Sciatic nerve (tissue), 2 donors: ENCODE data around the gene SORCS2. TPM values are rescaled to one million over a fixed set of nuclear protein-coding genes. Genes with fewer than 3 reads are reported as not detected.
"Not testable (repeated sequence)": the region's sequence is repeated elsewhere in the genome, so short reads cannot be mapped to it uniquely, and the experiment has no call there.

Source experiments
- ATAC-seq: fragments of 200-7000 bp; cut with Tn5 transposase; one replicate; pipeline ENCODE4 v1.9.1; 2020; ENCODE audit warnings: mild to moderate bottlenecking, moderate library complexity
- DNase-seq: peaks from one replicate; pipeline ENCODE4 v3.0.0-alpha.2; 2020; ENCODE audit warnings: low spot score
- intact Hi-C: fragments of 100-400 bp; cut with DNase I; formaldehyde crosslinking; loops from one replicate; pipeline ENCODE4 v1.14.2; 2022
- total RNA-seq: library from RNA; stranded (reverse); fragmentation: NEBNext Ultra II Directional; extraction: Animal tissue kit (Norgen Biotek cat#: 25700); gene quantifications from one replicate; pipeline ENCODE4 v1.2.1, GENCODE V29; 2021
- donor health status: DM: no; HTN: no; CAD: no.
- donor health status: DM: no; HTN: no; CAD: no.

The SORCS2 gene
- total RNA-seq, 1 donor from 2014 or later, result 52.5 TPM

DNA sequence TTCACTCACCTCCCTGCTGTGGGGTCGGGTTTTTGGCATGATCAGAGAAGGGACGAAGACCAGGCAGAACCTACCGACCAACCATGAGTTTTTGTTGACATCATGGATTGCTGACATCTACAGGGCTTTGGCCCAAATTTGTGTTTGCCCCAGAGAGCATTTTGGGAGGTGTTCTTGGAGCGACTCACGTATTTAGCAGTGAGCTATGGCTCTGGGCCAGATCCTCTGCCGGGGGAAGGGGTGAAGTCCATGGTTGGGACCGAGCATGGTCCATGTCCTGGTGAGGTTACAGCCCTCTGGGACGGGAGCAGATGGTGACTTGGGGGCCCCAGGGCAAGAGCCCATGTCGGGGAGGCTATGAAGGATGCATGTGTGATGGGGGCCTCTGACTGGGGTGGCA is 17.4 kb downstream of the SORCS2 start:
- no peak for DNase-seq
- intact Hi-C loops, result no loop called here
- no peak for ATAC-seq

DNA sequence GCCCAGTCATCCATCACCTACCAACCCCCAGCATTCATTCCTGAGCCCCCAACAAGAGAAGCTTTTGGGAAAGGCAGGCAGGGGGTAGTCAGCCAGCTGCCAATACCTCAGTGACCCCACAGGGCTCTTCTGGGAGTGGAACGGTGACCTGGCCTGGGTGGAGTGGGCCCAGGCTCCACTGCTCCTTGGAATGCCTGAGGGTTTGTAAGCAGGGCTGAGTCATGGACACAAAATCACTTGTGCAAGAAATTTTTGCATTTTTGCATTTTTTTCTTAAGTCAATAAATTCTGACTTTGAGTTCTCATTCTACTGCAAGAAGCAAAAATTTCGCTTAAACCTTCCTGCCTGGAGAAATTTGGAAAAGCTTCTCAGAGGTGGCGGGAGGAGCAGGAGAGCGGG is 18.5 kb downstream of the SORCS2 start:
- intact Hi-C loops, result no loop called here
- ATAC-seq (no peak), DNase-seq (no peak)

DNA sequence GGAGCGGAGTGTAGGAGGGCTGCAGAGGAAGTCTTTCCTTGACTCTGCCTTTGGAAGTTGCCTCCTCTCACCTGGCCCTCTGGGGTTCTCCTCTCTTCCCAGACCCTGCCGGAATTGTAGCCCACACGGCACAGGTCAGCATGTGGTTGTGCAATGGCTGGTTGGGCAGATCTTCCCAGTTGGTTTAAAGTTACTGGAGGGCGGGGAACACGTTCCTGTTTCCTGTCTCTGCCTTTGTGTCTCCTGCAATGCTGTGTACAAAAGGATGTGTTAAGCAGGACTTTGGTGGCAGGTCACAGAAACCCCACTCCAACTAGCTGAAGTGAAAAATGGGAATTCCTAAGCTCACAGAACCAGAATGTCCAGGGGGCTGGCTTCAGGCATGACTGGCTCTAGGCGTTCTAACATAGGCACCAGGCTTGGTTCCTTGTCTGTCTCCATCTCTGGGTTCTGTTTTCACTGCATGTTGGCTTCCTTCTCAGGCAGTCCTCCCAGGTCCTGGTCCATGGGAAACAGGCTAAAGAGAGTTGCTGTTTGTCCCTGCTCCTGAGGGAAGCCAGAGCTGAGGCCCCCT is 19.9 kb downstream of the SORCS2 start:
- intact Hi-C loops, result no loop called here
- DNase-seq, result no peak

DNA sequence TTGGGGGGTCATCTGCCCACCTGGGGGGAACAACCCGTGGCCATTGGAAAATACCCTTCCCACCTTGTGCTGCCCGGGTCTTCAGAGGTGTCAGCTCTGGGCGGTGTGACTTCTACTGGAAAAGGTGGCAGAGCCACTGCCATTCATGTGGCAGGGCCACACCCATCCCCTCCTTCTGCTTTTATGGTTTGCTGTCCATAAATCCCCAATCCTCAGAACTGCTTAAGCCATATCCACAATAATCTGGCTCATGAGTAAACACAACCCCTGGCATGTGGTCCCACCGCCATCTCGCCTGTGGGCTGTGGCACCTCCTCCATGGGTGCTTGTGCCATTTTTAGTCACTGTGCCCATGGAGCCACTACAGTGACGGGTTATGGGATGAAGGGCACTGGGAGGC is 20.6 kb downstream of the SORCS2 start:
- ATAC-seq, result no peak
- intact Hi-C loops, result no loop called here

More for the DNA sequence above, 19.9 kb downstream of the SORCS2 start:
- no peak for ATAC-seq

DNA sequence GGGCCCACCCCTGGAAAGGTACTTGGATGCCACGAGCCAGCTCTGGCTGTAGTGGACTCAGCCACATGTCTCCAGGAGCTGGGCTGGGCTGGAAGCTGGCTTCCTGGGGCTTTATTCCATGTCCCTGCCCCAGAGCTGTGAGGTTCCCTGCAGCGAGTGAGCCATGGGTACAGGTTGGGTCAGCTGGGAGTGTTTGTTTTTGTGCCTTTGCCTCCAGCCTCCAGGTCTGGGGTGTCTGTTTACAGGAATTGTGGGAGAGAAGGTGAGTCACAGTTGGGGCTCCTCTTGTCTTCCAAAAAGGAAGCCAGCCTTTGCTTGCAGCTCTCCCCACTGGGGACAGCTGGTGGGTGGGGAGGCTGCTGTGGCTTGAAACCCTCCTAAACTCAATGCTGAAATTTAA is 21.5 kb downstream of the SORCS2 start:
- intact Hi-C loops, result no loop called here
- DNase-seq (no peak), ATAC-seq (no peak)

More for the DNA sequence above, 20.6 kb downstream of the SORCS2 start:
- no peak for DNase-seq

DNA sequence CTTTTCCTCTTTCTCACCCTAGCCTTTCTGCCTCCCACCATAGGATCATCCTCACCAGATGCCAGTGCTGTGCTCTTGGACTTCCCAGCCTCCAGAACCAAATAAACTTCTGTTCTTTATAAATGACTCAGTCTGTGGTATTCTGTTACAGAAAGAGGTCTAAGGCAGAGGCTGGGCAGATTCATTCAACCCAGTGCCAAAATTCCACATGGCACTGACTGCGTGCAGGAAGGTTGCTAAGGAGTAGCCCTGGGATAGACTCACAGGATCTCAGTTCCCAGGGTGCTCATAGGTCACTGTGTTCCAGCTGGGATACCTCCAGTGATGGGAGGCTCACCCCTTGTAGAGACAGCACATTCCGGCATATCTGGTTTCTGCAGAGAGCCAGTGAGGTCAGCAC is 22.0 kb downstream of the SORCS2 start:
- no peak for ATAC-seq
- no peak for DNase-seq
- intact Hi-C loops, result no loop called here

DNA sequence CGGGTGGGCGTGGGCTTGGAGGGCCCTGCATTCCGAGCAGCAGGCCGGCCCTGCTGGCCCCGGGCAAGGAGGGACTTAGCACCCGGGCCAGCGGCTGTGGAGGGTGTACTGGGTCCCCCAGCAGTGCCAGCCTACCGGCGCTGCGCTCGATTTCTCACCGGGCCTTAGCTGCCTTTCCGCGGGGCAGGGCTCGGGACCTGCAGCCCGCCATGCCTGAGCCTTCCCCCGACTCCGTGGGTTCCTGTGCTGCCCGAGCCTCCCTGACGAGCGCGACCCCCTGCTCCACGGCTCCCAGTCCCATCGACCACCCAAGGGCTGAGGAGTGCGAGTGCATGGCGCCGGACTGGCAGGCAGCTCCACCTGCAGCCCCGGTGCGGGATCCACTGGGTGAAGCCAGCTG is 22.8 kb downstream of the SORCS2 start:
- DNase-seq, ATAC-seq, intact Hi-C loops: not testable (repeated sequence)

DNA sequence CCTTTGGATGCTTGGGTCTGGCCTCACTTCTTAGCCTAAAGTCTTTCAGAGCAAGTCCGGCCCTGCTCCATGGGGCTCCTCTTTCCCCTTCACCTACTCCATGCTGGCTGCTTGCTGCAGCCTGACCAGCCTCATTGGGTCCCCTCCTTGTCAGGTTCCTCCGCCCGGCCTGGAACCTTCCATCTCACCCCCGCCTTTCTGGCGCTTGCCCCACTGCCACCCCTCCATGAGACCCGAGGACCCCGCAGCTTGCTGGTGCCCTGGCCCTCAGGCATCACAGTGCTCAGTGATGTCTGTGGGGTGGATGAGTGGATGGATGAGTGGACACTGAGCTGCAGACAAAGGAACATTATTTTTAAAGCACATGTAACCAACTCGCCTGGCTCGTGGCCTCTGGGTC is 24.7 kb downstream of the SORCS2 start:
- DNase-seq, result no peak
- intact Hi-C loops, result no loop called here
- ATAC-seq, result peak; percentile 45

DNA sequence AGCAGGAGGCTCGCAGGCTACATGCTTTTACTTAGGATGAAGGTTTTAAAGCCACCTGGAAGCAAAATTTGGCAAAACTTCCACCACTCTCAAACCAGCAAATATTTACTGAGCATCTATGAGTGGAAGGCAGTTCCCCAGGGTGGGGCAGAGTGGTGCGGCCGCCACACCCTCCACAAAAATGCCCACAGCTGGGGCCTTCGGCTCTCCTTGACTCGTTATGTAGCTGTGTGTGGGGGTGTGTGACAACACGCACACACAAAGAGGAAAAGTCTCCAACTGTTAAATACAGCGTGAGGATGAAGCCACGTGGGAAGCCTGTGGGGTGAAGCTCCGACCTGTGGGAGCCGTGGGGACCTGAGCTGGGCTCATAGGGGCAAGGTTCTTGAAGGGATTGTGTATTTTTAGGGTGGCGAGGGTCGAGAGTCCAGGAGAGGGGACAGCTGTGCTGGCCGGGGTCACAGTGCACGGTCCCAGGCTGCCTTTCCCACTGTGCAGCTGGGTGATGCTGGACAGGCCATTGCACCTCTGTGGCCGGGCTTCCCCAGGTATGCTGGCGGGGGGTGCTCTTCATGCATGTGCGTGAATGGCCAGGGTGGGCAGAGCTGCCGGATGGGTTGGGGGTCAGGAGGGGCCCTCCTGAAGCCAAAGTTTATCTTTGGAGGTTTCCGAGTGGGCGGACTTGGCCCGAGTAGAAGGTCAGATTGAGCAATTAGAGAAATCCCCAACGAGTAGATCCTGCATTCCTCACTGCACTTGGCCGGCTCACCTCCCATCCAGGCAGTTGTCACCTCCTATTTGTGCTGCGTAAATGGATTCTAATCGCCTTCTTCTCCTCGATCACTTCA is 25.4 kb downstream of the SORCS2 start:
- ATAC-seq (peak; percentile 83), DNase-seq (no peak)
- intact Hi-C loops, result no loop called here

DNA sequence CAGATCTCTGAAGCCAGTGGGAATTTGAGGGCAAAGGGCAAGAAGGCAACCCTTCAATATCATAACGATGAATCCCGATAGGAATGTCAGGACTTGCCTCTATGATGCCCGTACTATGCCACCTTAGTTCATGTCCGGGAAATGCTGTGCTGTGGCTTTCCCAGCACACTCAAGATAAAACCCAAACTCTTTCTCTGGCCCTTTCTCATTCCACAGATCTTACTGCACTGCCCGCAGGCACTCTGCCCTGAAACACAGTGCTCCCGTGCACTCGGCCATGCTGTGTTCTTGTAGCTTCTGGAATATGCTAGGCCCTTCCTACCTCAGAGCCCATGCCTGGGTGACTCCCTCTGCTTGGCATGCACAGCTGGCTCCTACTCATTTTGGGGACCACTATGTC is 26.3 kb downstream of the SORCS2 start:
- no peak for DNase-seq
- intact Hi-C loops, result no loop called here
- no peak for ATAC-seq

DNA sequence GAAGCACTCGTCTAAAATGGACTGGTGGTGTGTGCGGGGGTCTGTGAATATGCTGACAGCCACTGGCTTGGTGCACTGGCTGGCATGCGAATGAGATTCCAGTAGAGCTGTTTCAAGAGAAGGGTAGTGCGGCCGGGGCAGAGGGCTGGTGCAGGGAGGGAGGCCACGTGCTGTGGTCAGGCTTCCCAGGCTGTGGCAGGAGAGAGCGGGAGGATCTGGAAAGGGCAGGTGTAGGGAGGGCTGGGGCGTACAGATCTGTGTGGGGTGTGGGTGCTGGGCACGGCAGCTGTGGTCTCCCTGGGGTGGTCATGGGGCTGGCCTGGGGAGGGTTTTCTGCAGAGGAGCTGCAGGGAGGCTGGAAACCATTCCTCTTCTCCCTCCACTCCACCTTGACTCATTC is 30.2 kb downstream of the SORCS2 start:
- intact Hi-C loops, result no loop called here
- ATAC-seq (no peak), DNase-seq (no peak)

DNA sequence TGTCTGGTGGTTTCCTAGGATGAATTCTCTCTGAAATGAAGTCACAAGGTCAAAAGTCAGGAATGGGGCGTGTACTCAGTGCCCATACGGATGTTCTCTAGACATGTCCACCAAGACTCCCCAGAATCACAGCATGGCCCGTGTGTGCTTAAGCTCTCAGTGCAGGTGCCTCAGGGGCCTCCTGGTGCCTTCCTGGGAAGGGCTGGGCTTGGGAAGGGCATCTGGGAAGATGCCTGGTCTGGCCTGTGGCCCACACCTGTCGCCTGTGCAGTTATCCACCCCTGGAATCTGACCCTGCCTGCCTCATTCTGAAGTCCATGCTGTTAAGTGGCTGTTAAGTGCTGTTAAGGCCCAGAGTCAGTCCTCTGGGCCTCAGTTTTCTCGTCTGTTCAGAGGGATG is 31.2 kb downstream of the SORCS2 start:
- intact Hi-C loops, result no loop called here

DNA sequence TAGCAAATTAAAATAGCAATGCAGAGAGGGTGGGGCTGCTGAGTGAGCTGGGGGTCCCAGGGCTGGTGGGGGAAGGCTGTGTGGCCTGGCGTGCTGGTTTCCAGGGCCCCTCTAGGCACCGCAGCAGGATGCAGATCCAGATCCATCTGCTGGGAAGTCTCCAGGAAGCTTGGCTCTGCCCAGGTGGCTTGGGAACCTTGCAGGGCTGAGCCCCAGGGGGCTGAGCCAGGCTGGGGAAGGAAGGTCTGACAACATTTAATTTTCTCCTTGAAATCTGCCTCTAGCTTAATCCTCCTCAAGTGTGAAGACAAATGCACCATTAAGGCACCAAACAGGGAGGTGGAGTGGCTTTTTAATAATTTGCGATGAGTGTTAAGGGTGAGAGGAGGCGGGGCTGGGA is 31.7 kb downstream of the SORCS2 start:
- no peak for DNase-seq
- intact Hi-C loops, result no loop called here
- ATAC-seq, result no peak

More for the DNA sequence above, 31.2 kb downstream of the SORCS2 start:
- DNase-seq (no peak), ATAC-seq (no peak)

DNA sequence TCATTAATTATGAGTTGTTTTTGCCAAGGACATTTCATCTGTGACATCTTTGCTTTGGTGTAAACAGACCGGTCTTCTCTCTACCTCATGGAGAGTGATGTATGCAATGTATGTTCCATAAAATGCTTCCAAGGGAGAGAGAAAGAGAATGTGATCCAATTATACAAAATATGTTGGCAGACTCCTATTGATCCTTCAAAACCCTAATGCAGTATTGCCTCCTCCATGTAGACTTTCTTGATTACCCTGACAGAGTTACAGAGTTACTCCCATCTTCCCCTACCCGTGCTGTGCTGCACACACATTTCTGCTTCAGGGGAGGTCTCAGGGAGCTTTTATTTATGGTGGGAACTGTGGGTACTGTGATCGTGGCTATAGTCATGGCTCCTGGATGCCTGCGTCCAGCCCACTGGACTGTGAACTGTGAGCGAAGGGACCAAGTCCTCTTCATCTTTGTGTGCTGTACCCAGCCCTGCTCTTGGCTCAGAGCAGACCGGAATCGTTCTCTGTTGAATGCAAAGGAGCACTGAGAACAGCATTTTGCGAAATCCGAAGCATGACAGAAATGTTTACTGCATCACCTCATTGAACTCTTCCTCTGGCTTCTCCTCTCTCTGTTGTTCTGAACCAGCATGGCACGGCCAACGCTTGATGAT is 32.7 kb downstream of the SORCS2 start:
- intact Hi-C loops, result no loop called here
- DNase-seq, result no peak
- no peak for ATAC-seq

DNA sequence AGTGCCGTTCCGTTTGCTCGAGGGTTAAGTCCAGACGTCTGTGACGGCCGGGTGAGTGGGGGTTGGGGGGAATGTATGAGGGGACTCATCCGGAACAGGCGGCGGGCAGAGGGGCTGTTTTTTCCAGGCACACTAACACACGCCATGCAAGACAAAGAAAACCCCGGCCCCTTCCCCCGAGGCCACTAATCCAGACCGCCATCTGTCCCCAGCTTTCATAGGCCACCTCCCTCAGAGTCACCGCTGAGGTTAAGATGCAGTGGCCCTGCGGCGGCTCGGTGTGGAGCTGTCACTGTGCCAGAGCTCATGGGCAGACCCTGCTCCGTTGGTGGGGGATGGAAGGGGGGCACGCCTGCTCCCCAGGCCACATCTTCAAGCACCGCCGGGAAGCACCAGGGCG is 34.1 kb downstream of the SORCS2 start:
- no peak for DNase-seq
- ATAC-seq, result peak; percentile 8
- intact Hi-C loops, result no loop called here

DNA sequence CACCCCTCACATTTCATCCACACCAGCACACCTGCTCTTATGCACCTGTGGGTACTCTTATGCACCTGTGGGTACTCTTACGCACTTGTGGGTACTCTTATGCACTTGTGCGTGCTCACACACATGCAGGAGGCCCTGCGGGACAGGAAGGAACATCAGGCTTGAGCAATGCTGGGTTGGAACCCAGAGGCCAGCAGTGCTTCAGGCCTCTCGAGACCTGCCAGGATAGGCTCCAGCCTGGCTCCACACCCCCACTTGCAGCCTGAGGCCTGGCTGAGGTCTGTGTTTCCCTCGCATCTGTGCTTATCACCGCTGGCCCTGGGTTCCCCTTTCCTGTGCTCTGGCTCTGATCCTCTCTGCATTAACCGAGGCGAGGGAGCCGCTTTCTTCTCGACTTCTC is 34.7 kb downstream of the SORCS2 start:
- ATAC-seq, result peak; percentile 85
- DNase-seq, result no peak
- intact Hi-C loops, result no loop called here

DNA sequence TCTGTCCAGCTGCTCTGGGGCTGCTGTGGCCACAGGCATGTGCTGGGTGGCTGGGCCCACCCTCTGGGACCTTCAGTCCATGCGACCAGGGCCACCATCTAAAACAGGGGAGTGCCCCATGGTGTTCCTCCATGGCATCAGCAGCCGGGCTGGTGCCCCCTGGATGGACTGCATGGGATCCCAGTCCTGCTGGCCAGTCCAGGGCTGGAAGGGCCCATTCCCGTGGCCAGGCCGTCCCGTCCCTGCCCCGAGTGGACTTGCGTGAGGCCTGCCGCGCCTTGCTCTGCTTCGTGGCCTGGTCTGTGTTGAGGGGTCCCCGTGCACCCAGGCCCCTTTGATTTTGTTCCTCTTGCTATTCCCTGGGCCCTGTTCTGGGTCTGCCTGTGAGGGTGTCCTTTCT is 36.4 kb downstream of the SORCS2 start:
- intact Hi-C loops, result no loop called here
- DNase-seq (no peak), ATAC-seq (no peak)

DNA sequence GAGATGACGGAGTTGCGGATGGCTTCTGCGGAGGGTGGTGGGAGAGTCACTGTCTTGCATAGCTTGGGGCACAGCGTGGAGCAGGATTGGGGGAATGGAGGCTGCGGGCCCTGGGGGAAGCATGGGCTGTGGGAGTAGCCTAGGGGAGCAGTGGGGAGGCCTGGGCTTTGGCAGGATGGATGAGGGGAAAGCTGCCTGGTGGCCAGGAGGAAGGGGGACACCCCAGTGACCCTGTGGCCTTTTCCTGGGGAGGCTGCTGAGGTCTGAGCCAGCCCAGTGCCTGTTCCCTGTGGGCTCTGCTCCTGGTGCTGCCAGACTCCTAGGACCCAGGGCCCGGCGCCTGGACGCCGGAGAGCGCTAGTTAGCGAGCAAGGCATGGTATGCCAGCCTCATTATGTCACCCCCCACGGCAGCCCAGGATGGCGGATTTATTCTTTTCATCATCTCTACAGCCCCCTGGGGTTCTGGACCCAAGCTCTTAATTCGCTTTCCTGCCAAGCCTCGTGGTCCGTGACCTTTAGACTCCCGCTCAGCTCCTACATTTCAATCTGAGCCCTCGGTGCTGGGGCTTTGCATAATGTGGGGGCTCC is 39.8 kb downstream of the SORCS2 start:
- intact Hi-C loops, result no loop called here
- DNase-seq (no peak), ATAC-seq (no peak)

DNA sequence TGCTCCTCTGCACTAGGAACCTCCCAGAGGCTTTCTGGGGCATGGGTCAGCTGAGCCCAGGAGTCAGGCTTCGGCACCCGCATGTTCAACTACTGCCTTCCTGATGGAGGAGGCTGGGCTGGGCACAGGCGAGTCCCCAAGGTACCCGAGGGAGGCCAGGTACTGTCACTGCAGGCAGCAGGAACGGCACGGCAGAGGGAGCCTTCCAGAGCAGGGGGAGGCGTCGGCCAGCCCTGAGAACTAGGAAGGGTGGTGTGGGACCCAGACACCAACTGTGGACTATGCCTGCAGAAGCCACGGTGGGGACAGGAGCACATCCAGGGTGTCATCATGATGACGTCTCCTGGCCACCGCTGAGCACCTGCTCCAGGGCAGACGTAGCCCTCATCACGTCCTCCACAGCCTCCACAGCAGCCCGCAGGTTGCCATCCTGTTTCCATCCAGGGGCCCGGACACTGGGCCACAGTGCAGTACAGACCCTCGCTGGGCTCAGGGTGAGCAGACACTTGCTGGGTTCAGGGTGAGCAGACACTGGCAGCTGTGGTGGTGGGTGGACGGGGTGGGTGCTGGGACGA is 40.8 kb downstream of the SORCS2 start:
- DNase-seq, result no peak
- ATAC-seq, result no peak
- intact Hi-C loops, result no loop called here

DNA sequence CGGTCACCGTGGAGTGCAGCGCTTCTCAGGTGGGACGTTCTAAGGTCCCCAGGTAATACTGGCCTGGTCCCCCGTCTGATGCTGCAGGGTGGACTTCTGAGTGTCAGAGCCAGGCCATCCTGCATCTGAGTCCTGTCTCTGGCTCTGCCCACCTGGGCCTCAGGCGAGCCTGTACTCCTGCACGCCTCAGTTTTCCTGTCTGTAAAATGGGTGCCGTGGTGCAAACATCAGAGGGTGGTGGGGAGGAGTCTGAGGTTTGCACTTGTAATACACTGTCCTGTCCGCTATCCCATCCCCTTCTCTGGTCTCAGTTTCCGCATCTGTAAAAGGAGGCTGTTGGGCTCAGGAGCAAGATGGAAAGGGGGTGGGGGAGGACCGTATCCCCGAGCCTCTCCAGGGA is 41.3 kb downstream of the SORCS2 start:
- DNase-seq (no peak), ATAC-seq (no peak)
- intact Hi-C loops, result no loop called here
